HEK293 (cell line): ENCODE results near the gene PIK3R6.

Source experiments
- CTCF ChIA-PET: fragments of 350-600 bp; formaldehyde crosslinking; extraction: SDS; loops from one replicate; lab custom pipeline; 2021; ENCODE audit warnings: antibody characterized with exemption; lab: Yijun Ruan, JAX
- POLR2A ChIA-PET: fragments of 300-600 bp; formaldehyde crosslinking; extraction: SDS; loops from one replicate; lab custom pipeline; 2020; ENCODE audit warnings: antibody characterized with exemption, inconsistent platforms; lab: Yijun Ruan, JAX
- H3K27ac ChIP-seq: fragments of 200-500 bp; sonication (Bioruptor generic); 2 replicates; pipeline ENCODE4 v1.5.1; 2014; ENCODE audit warnings: low read depth, low read length, control low read depth, inconsistent platforms; ENCODE audit errors: extremely low read depth
- H3K36me3 ChIP-seq, 2 experiments: fragments of 200-500 bp in 1 of 2; sonication (Bioruptor generic) in 1 of 2; 1 replicate in 1 of 2; 2 replicates in 1 of 2; pipeline ENCODE4 v1.5.1; 2014 to 2017; ENCODE audit warnings: inconsistent platforms in 2 of 2, low read length in 2 of 2; ENCODE audit not compliant: control insufficient read depth in 2 of 2, insufficient read depth in 1 of 2
- H3K4me1 ChIP-seq: fragments of 200-500 bp; sonication (Bioruptor generic); 2 replicates; pipeline ENCODE4 v1.5.1; 2014; ENCODE audit warnings: mild to moderate bottlenecking, low read length, inconsistent platforms; ENCODE audit not compliant: control insufficient read depth, insufficient read depth
- H3K4me3 ChIP-seq: 2 replicates; pipeline ENCODE4 v1.5.1; 2011; ENCODE audit warnings: low read depth, mild to moderate bottlenecking, control low read depth, low read length, moderate library complexity
- H3K9me3 ChIP-seq: fragments of 200-500 bp; sonication (Bioruptor generic); 2 replicates; pipeline ENCODE4 v1.5.1; 2014; ENCODE audit warnings: low read depth, low read length, inconsistent platforms; ENCODE audit not compliant: control insufficient read depth, insufficient read depth
- GLI4 ChIP-seq: fragments of 450-650 bp; formaldehyde crosslinking; IDR thresholded peaks from 2 replicates; pipeline ENCODE4 v1.5.1; 2016; ENCODE audit warnings: missing biosample characterization, missing genetic modification characterization
- OVOL3 ChIP-seq: fragments of 450-650 bp; formaldehyde crosslinking; IDR thresholded peaks from 2 replicates; pipeline ENCODE4 v1.5.1; 2016; ENCODE audit warnings: missing biosample characterization, missing genetic modification characterization
- PRDM4 ChIP-seq: fragments of 450-650 bp; formaldehyde crosslinking; IDR thresholded peaks from 2 replicates; pipeline ENCODE4 v1.5.1; 2017; ENCODE audit warnings: missing biosample characterization, missing genetic modification characterization
- SCRT2 ChIP-seq: fragments of 450-650 bp; formaldehyde crosslinking; IDR thresholded peaks from 2 replicates; pipeline ENCODE4 v1.5.1; 2016; ENCODE audit warnings: missing biosample characterization, missing genetic modification characterization
- SP3 ChIP-seq: fragments of 450-650 bp; formaldehyde crosslinking; IDR thresholded peaks from 2 replicates; pipeline ENCODE4 v1.5.1; 2016; ENCODE audit warnings: missing biosample characterization, missing genetic modification characterization
- ZBTB10 ChIP-seq: fragments of 450-650 bp; formaldehyde crosslinking; IDR thresholded peaks from 2 replicates; pipeline ENCODE4 v1.5.1; 2016; ENCODE audit warnings: missing biosample characterization, missing genetic modification characterization
- ZNF155 ChIP-seq: fragments of 450-650 bp; formaldehyde crosslinking; IDR thresholded peaks from 2 replicates; pipeline ENCODE4 v1.5.1; 2016; ENCODE audit warnings: missing biosample characterization, missing genetic modification characterization
- ZNF169 ChIP-seq: fragments of 450-650 bp; formaldehyde crosslinking; IDR thresholded peaks from 2 replicates; pipeline ENCODE4 v1.5.1; 2016; ENCODE audit warnings: missing biosample characterization, missing genetic modification characterization
- ZNF202 ChIP-seq: fragments of 450-650 bp; formaldehyde crosslinking; IDR thresholded peaks from 2 replicates; pipeline ENCODE4 v1.5.1; 2016; ENCODE audit warnings: missing biosample characterization, missing genetic modification characterization, borderline replicate concordance
- ZNF211 ChIP-seq: fragments of 450-650 bp; formaldehyde crosslinking; IDR thresholded peaks from 2 replicates; pipeline ENCODE4 v1.5.1; 2016; ENCODE audit warnings: low read depth, missing biosample characterization, missing genetic modification characterization
- ZNF23 ChIP-seq: fragments of 450-650 bp; formaldehyde crosslinking; IDR thresholded peaks from 2 replicates; pipeline ENCODE4 v1.5.1; 2016; ENCODE audit warnings: missing biosample characterization, missing genetic modification characterization, borderline replicate concordance
- ZNF341 ChIP-seq: fragments of 450-650 bp; formaldehyde crosslinking; IDR thresholded peaks from 2 replicates; pipeline ENCODE4; 2016; ENCODE audit warnings: low read depth, missing biosample characterization, missing genetic modification characterization
- ZNF362 ChIP-seq: fragments of 450-650 bp; formaldehyde crosslinking; IDR thresholded peaks from 2 replicates; pipeline ENCODE4 v1.5.1; 2016; ENCODE audit warnings: missing biosample characterization, missing genetic modification characterization
- ZNF391 ChIP-seq: fragments of 450-650 bp; formaldehyde crosslinking; IDR thresholded peaks from 2 replicates; pipeline ENCODE4 v1.5.1; 2016; ENCODE audit warnings: low read depth, missing biosample characterization, missing genetic modification characterization, borderline replicate concordance
- ZNF473 ChIP-seq: fragments of 450-650 bp; formaldehyde crosslinking; IDR thresholded peaks from 2 replicates; pipeline ENCODE4 v1.5.1; 2017; ENCODE audit warnings: missing biosample characterization, missing genetic modification characterization
- ZNF514 ChIP-seq: fragments of 450-650 bp; formaldehyde crosslinking; IDR thresholded peaks from 2 replicates; pipeline ENCODE4 v1.5.1; 2016; ENCODE audit warnings: missing biosample characterization, missing genetic modification characterization
- ZNF558 ChIP-seq: fragments of 450-650 bp; formaldehyde crosslinking; IDR thresholded peaks from 2 replicates; pipeline ENCODE4 v1.5.1; 2016; ENCODE audit warnings: missing biosample characterization, missing genetic modification characterization
- ZNF561 ChIP-seq: fragments of 450-650 bp; IDR thresholded peaks from 2 replicates; pipeline ENCODE4 v1.5.1; 2018; ENCODE audit warnings: missing biosample characterization, missing genetic modification characterization, borderline replicate concordance
- ZSCAN23 ChIP-seq: fragments of 450-650 bp; formaldehyde crosslinking; IDR thresholded peaks from 2 replicates; pipeline ENCODE4 v1.5.1; 2016; ENCODE audit warnings: missing biosample characterization, missing genetic modification characterization
- TF ChIP-seq, protein P1 (sequence below): fragments of 450-650 bp; formaldehyde crosslinking; IDR thresholded peaks from 2 replicates; pipeline ENCODE4 v1.5.1; 2016; ENCODE audit warnings: missing biosample characterization, missing genetic modification characterization, borderline replicate concordance
- TF ChIP-seq, protein P2 (sequence below): fragments of 450-650 bp; formaldehyde crosslinking; IDR thresholded peaks from 2 replicates; pipeline ENCODE4 v1.5.1; 2016; ENCODE audit warnings: missing biosample characterization, missing genetic modification characterization
- TF ChIP-seq, protein P3 (sequence below): fragments of 450-650 bp; formaldehyde crosslinking; IDR thresholded peaks from 2 replicates; pipeline ENCODE4 v1.5.1; 2016; ENCODE audit warnings: missing biosample characterization, missing genetic modification characterization

The PIK3R6 gene

GRCh38 chr17:8825802-8826201 is 41.7 kb downstream of the PIK3R6 start:
- no peak overlapping the region for H3K27ac ChIP-seq
- H3K4me3 ChIP-seq = no peak overlapping the region
- H3K36me3 ChIP-seq = no peaks in the 10 kb centered on the region
- ChIA-PET CTCF (interaction anchor here (1.0 to 1.2 kb wide), 3 partner anchors 9 to 69 kb away, joined by 4 to 7 read pairs (median 4); no protein-coding TSS in a partner anchor), POLR2A (no interaction called here)
- TF ChIP-seq ZNF23 (no peak), ZNF211 (tag by site-specific recombination) (no peak), ZNF558 (no peak), ZNF155 (no peak), ZNF362 (tag by site-specific recombination) (no peak), ZNF202 (tag by site-specific recombination) (no peak), ZBTB10 (no peak), PRDM4 (no peak), ZNF514 (tag by site-specific recombination) (no peak), ZSCAN23 (tag by site-specific recombination) (no peak), ZNF473 (no peak), ZNF391 (tag by site-specific recombination) (no peak), SCRT2 (tag by site-specific recombination) (no peak), ZNF341 (tag by site-specific recombination) (no peak)
- TF ChIP-seq, protein P1, sequence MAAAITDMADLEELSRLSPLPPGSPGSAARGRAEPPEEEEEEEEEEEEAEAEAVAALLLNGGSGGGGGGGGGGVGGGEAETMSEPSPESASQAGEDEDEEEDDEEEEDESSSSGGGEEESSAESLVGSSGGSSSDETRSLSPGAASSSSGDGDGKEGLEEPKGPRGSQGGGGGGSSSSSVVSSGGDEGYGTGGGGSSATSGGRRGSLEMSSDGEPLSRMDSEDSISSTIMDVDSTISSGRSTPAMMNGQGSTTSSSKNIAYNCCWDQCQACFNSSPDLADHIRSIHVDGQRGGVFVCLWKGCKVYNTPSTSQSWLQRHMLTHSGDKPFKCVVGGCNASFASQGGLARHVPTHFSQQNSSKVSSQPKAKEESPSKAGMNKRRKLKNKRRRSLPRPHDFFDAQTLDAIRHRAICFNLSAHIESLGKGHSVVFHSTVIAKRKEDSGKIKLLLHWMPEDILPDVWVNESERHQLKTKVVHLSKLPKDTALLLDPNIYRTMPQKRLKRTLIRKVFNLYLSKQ (tag by site-specific recombination) = no peak
- TF ChIP-seq, all 188 proteins: peak for 0
- H3K9me3 ChIP-seq = no peaks in the 10 kb centered on the region
- no peaks in the 10 kb centered on the region for H3K4me1 ChIP-seq

DNA sequence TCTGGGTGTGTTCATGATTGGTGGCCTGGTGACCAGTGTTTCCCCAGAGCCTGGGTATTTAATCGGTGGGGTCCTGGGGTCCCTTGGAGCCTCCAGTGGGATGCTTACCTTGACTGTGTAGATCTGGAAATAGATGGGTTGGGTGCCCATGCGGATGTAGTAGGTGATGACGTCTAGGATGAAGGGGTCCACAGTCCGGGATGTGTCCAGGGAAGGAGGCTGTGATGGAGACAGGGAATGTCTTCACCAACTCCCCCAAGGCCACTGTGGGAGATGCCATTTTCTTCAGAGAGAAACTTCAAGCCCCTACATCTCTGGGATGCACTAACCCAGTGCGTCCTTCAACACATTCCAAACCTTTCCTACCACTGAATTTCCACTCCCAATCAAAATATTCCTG is 44.2 kb downstream of the PIK3R6 start:
- CTCF ChIA-PET = no interaction called here
- TF ChIP-seq, protein P2, sequence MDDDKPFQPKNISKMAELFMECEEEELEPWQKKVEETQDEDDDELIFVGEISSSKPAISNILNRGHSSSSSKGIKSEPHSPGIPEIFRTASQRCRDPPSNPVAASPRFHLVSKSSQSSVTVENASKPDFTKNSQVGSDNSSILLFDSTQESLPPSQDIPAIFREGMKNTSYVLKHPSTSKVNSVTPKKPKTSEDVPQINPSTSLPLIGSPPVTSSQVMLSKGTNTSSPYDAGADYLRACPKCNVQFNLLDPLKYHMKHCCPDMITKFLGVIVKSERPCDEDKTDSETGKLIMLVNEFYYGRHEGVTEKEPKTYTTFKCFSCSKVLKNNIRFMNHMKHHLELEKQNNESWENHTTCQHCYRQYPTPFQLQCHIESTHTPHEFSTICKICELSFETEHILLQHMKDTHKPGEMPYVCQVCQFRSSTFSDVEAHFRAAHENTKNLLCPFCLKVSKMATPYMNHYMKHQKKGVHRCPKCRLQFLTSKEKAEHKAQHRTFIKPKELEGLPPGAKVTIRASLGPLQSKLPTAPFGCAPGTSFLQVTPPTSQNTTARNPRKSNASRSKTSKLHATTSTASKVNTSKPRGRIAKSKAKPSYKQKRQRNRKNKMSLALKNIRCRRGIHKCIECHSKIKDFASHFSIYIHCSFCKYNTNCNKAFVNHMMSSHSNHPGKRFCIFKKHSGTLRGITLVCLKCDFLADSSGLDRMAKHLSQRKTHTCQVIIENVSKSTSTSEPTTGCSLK (tag by site-specific recombination) = no peak
- no peak for TF ChIP-seq OVOL3 (tag by site-specific recombination)
- TF ChIP-seq SP3 (tag by site-specific recombination) = no peak
- TF ChIP-seq ZNF169 = no peak
- no peak for TF ChIP-seq ZNF514 (tag by site-specific recombination)
- TF ChIP-seq, protein P3, sequence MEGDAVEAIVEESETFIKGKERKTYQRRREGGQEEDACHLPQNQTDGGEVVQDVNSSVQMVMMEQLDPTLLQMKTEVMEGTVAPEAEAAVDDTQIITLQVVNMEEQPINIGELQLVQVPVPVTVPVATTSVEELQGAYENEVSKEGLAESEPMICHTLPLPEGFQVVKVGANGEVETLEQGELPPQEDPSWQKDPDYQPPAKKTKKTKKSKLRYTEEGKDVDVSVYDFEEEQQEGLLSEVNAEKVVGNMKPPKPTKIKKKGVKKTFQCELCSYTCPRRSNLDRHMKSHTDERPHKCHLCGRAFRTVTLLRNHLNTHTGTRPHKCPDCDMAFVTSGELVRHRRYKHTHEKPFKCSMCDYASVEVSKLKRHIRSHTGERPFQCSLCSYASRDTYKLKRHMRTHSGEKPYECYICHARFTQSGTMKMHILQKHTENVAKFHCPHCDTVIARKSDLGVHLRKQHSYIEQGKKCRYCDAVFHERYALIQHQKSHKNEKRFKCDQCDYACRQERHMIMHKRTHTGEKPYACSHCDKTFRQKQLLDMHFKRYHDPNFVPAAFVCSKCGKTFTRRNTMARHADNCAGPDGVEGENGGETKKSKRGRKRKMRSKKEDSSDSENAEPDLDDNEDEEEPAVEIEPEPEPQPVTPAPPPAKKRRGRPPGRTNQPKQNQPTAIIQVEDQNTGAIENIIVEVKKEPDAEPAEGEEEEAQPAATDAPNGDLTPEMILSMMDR = no peak
- TF ChIP-seq ZNF561 = no peak
- no peak for TF ChIP-seq GLI4 (tag by site-specific recombination)
- POLR2A ChIA-PET = no interaction called here
- Histone ChIP-seq H3K4me1 (no peaks in the 10 kb centered on the region), H3K9me3 (no peaks in the 10 kb centered on the region), H3K27ac (no peak overlapping the region), H3K4me3 (no peak overlapping the region), H3K36me3 (no peaks in the 10 kb centered on the region)
